HG03558 (cell line): Measurements from ENCODE around the gene CCSER2.
"Not testable (repeated sequence)": the region's sequence is repeated elsewhere in the genome, so short reads cannot be mapped to it uniquely, and the experiment has no call there.

Source experiments
- ATAC-seq: cut with Tn5 transposase; IDR thresholded peaks from one replicate; pipeline ENCODE4 v1.9.1; 2021; ENCODE audit warnings: moderate number of reproducible peaks; ENCODE audit not compliant: unreplicated experiment; ENCODE audit errors: extremely low read depth

The CCSER2 gene

GRCh38 chr10:84432891-84433290 lies 104.5 kb downstream of the CCSER2 start:
- ATAC-seq, result no peak

GRCh38 chr10:84440781-84441180 lies 112.4 kb downstream of the CCSER2 start:
- ATAC-seq, result no peak

GRCh38 chr10:84447701-84448400 lies 119.5 kb downstream of the CCSER2 start:
- ATAC-seq, result no peak

- not testable (repeated sequence) for ATAC-seq
These were observed 121.0 kb downstream of the CCSER2 start for GRCh38 chr10:84449351-84449750.

GRCh38 chr10:84452003-84452402 lies 123.6 kb downstream of the CCSER2 start:
- ATAC-seq, result no peak

GRCh38 chr10:84453303-84453702 lies 124.9 kb downstream of the CCSER2 start:
- no peak for ATAC-seq

- ATAC-seq, result no peak
These were observed 127.7 kb downstream of the CCSER2 start for GRCh38 chr10:84456126-84456525.

- no peak for ATAC-seq
These were observed 132.1 kb downstream of the CCSER2 start for GRCh38 chr10:84460520-84460919.

GRCh38 chr10:84469470-84469869 lies 141.1 kb downstream of the CCSER2 start:
- no peak for ATAC-seq

- no peak for ATAC-seq
These were observed 144.7 kb downstream of the CCSER2 start for GRCh38 chr10:84473136-84473535.

- ATAC-seq, result no peak
These were observed 149.2 kb downstream of the CCSER2 start for GRCh38 chr10:84477398-84478128.

- no peak for ATAC-seq
These were observed 149.8 kb downstream of the CCSER2 start for GRCh38 chr10:84478151-84478550.

GRCh38 chr10:84478679-84479078 lies 150.3 kb downstream of the CCSER2 start:
- ATAC-seq, result no peak

GRCh38 chr10:84484541-84484940 lies 156.2 kb downstream of the CCSER2 start:
- no peak for ATAC-seq

GRCh38 chr10:84493361-84493760 lies 165.0 kb downstream of the CCSER2 start:
- no peak for ATAC-seq

GRCh38 chr10:84493951-84494848 lies 165.8 kb downstream of the CCSER2 start:
- no peak for ATAC-seq

GRCh38 chr10:84494849-84495180 lies 166.4 kb downstream of the CCSER2 start:
- no peak for ATAC-seq

GRCh38 chr10:84497978-84498377 lies 169.6 kb downstream of the CCSER2 start:
- ATAC-seq, result no peak

GRCh38 chr10:84499039-84499438 lies 170.7 kb downstream of the CCSER2 start:
- ATAC-seq, result not testable (repeated sequence)

- ATAC-seq, result no peak
These were observed 171.5 kb downstream of the CCSER2 start for GRCh38 chr10:84499846-84500245.

GRCh38 chr10:84510121-84510520 lies 181.7 kb downstream of the CCSER2 start:
- no peak for ATAC-seq
